HFF-Myc (cell line): ENCODE measurements around the gene MMP24OS.

Experiments
- DNase-seq: peaks from one replicate; pipeline ENCODE4 v3.0.0-alpha.2; 2011; ENCODE audit warnings: low read depth; ENCODE audit errors: extremely low read depth
- H3K4me3 ChIP-seq: replicated peaks from 2 replicates; pipeline ENCODE4 v1.5.1; 2011; ENCODE audit warnings: low read depth, mild to moderate bottlenecking, control low read depth, low read length
- TF ChIP-seq, protein P1 (sequence below): IDR thresholded peaks from 2 replicates; pipeline ENCODE4 v1.5.1; 2012; ENCODE audit warnings: mild to moderate bottlenecking, low read depth, low read length, control low read depth; ENCODE audit errors: missing control alignments

Gene MMP24OS

DNA sequence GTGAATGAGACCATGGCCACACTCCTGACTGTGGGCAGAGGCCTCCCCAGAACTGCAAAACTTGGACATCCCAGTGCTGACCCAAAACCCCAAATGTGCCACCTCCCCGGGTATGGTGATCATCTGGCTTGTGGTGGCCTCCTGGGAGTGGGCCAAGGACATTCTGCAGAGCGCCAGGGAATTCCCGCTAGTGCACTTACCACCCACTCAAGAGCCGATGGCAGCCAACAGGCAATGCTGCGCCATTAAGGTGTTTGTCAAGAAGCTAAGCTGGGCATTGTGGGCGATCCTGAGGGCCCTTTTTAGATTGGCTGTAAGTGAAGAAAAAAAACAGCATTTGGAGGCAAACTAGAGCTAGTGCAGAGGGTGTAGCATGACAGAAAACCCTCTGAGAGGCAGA, 42.0 kb downstream of the MMP24OS start:
- TF ChIP-seq, protein P1, sequence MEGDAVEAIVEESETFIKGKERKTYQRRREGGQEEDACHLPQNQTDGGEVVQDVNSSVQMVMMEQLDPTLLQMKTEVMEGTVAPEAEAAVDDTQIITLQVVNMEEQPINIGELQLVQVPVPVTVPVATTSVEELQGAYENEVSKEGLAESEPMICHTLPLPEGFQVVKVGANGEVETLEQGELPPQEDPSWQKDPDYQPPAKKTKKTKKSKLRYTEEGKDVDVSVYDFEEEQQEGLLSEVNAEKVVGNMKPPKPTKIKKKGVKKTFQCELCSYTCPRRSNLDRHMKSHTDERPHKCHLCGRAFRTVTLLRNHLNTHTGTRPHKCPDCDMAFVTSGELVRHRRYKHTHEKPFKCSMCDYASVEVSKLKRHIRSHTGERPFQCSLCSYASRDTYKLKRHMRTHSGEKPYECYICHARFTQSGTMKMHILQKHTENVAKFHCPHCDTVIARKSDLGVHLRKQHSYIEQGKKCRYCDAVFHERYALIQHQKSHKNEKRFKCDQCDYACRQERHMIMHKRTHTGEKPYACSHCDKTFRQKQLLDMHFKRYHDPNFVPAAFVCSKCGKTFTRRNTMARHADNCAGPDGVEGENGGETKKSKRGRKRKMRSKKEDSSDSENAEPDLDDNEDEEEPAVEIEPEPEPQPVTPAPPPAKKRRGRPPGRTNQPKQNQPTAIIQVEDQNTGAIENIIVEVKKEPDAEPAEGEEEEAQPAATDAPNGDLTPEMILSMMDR, result no peak
- no peak overlapping the region for H3K4me3 ChIP-seq
- DNase-seq, result no peak

DNA sequence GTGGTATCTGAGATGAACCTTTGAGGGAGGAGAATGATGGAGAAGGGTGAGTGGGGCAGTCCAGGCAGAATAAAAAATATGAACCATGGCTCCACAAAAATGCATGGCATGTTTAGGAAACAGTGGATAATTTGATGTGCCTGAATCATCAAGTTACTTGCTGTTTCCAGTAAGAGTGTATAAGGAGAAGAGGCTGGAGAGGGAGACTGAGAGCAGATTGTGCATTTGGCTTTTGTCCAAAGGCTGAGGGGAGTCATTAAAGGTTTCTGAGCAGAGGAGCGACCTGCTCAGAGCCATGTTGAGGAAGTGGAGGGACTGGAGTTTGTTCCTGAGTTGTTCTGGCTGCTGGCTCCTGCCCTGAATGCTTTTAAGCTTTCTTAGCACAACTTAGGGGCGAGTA, 45.3 kb downstream of the MMP24OS start:
- TF ChIP-seq, protein P1, result no peak
- no peak for DNase-seq
- H3K4me3 ChIP-seq, result no peak overlapping the region

DNA sequence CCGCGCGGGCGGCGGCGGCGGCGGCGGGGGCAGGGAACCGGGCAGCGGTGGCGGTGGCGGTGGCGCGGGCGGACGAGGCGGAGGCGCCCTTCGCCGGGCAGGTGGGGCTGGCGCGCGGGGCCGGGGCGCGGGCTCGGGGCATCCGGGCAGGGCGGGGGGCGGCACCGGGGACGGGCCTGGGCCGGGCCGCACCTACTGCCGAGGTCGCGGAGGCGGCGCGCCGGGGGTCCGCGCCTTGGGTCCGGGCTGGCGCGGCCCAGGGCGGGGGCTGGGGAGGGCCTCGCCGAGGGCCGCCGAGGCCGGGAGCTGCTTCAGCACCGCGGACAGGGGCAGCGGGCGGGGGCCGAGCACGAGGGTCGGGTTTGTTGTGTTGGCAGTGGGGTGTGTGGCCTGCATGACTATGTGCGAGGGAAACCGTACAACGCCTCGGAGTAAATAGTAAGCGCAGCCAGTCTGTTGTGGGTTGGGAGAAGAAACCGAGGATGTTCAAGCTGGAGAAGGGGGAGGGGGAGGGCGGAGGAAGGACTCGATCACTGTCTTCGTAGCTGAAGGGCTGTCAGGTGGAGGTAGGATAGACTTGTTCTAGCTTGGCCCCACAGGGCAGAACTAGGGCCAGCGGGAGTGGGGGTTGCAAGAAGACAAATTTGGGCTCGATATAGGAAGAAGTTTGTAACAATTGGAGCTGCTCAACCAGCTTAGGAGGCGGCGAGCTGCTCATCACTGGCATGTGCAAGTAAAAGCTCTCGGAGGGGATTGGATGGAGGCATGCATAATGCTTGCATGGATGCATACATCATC, 50.8 kb downstream of the MMP24OS start:
- DNase-seq, result no peak
- TF ChIP-seq, protein P1, result no peak
- no peak overlapping the region for H3K4me3 ChIP-seq
